Activated T-cell treated with anti-CD3 and anti-CD28 coated beads, Interleukin-2, amount 50 U/mL, for 1 hour (primary cell): ENCODE measurements around the gene VPS41.

Source experiments
- DNase-seq: peaks from one replicate; pipeline ENCODE4 v3.0.0-alpha.2; 2020

VPS41 gene

GRCh38 chr7:38723327-38723726 lies 185.7 kb downstream of the VPS41 start:
- no peak for DNase-seq

- no peak for DNase-seq
Observed at GRCh38 chr7:38716397-38716796, 192.6 kb downstream of the VPS41 start.

- DNase-seq = no peak
Observed at GRCh38 chr7:38709123-38709522, 199.9 kb downstream of the VPS41 start.

- DNase-seq = no peak
Observed at GRCh38 chr7:38704751-38705150, 204.2 kb downstream of the VPS41 start.

GRCh38 chr7:38704041-38704547 lies 204.9 kb downstream of the VPS41 start:
- no peak for DNase-seq

GRCh38 chr7:38703093-38703492 lies 205.9 kb downstream of the VPS41 start:
- DNase-seq = no peak

GRCh38 chr7:38702002-38702535 lies 206.9 kb downstream of the VPS41 start:
- DNase-seq = no peak

- DNase-seq = no peak
Observed at GRCh38 chr7:38700116-38700515, 208.9 kb downstream of the VPS41 start.

- DNase-seq = no peak
Observed at GRCh38 chr7:38699471-38699870, 209.5 kb downstream of the VPS41 start.

- no peak for DNase-seq
Observed at GRCh38 chr7:38694326-38694725, 214.7 kb downstream of the VPS41 start.

- DNase-seq = no peak
Observed at GRCh38 chr7:38686888-38687287, 222.1 kb downstream of the VPS41 start.

- no peak for DNase-seq
Observed at GRCh38 chr7:38685851-38686250, 223.1 kb downstream of the VPS41 start.

- DNase-seq = no peak
Observed at GRCh38 chr7:38682606-38683005, 226.4 kb downstream of the VPS41 start.

- no peak for DNase-seq
Observed at GRCh38 chr7:38681882-38682281, 227.1 kb downstream of the VPS41 start.

GRCh38 chr7:38679419-38679818 lies 229.6 kb downstream of the VPS41 start:
- DNase-seq = no peak

GRCh38 chr7:38678698-38679054 lies 230.3 kb downstream of the VPS41 start:
- DNase-seq = no peak

GRCh38 chr7:38677981-38678697 lies 230.9 kb downstream of the VPS41 start:
- DNase-seq = no peak

GRCh38 chr7:38675494-38676106 lies 233.4 kb downstream of the VPS41 start:
- no peak for DNase-seq

- DNase-seq = no peak
Observed at GRCh38 chr7:38674513-38674912, 234.5 kb downstream of the VPS41 start.

GRCh38 chr7:38673795-38674194 lies 235.2 kb downstream of the VPS41 start:
- no peak for DNase-seq
